Cardiac muscle cell (in vitro differentiated cells and primary cell): ENCODE data around the gene SEMA5B. TPM values are rescaled to one million over a fixed set of nuclear protein-coding genes. Genes with fewer than 3 reads are reported as not detected.

Source experiments
- DNase-seq, 2 donors: peaks; one replicate each; pipeline versions ENCODE4 v3.0.0 to v3.0.0-alpha.2; 2010 to 2017; ENCODE audit warnings: low read depth in 1 of 2, low spot score in 1 of 2
- H3K27ac ChIP-seq: fragments of 200-600 bp; sonication (generic); 2 replicates; pipeline ENCODE4 v1.5.1; 2016
- H3K27me3 ChIP-seq: fragments of 200-600 bp; sonication (generic); 2 replicates; pipeline ENCODE4 v1.6.0; 2016; ENCODE audit warnings: control low read depth
- H3K36me3 ChIP-seq: fragments of 200-600 bp; sonication (generic); 2 replicates; pipeline ENCODE4 v1.5.1; 2016; ENCODE audit warnings: control low read depth
- H3K4me1 ChIP-seq: fragments of 200-600 bp; sonication (generic); 2 replicates; pipeline ENCODE4 v1.8.1; 2017; ENCODE audit warnings: low read depth, mild to moderate bottlenecking, mixed run types
- H3K4me3 ChIP-seq: fragments of 200-600 bp; sonication (generic); 2 replicates; pipeline ENCODE4 v1.5.1; 2016; ENCODE audit warnings: mild to moderate bottlenecking
- H3K9me3 ChIP-seq: fragments of 200-600 bp; sonication (generic); 2 replicates; pipeline ENCODE4 v1.5.1; 2017; ENCODE audit warnings: low read depth, mild to moderate bottlenecking, control low read depth
- CTCF ChIP-seq: IDR thresholded peaks from 2 replicates; pipeline ENCODE4 v1.5.1; 2012; ENCODE audit warnings: low read depth, mild to moderate bottlenecking, low read length
- polyA plus RNA-seq: library from polyadenylated mRNA; unstranded; fragments of >200 nt; fragmentation: Nextera tagmentation; extraction: Ambion mirVana; gene quantifications from 2 replicates; pipeline ENCODE4 v1.2.1, GENCODE V29; 2016
- total RNA-seq: library from RNA; depleted of rRNA; stranded (reverse); fragments of >200 nt; gene quantifications from 2 replicates; pipeline ENCODE4 v1.2.3, GENCODE V29; 2016

The SEMA5B gene
- total and polyA plus RNA-seq, 2 experiments from 2014 or later = 2.3 to 4.4 TPM

DNA sequence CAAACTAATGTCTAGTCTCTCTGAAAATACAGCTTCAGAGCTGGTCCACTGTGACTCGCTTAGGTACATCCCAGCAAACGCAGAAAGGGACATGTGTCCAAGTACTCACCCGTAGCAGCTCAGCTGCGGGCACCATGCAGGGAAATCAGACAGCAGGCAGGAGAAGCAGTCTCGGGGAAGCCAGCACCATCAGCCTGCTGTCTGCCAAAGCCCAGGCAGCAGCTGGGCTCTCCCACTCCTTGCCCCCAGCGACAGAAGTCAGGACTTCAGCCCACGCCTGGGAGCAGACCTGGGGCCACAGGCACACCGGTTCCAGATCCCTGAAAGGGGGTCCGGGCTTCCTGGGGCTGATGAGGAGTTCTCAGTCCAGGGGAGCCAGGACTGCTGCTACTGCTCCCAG lies 34.9 kb downstream of the SEMA5B start:
- DNase-seq = no peak
- Histone ChIP-seq H3K27me3 (peaks cover 3% of the 10 kb centered on the region), H3K4me1 (no peaks in the 10 kb centered on the region), H3K36me3 (no peaks in the 10 kb centered on the region), H3K9me3 (no peaks in the 10 kb centered on the region), H3K4me3 (no peak overlapping the region), H3K27ac (no peak overlapping the region)
- TF ChIP-seq CTCF = no peak

DNA sequence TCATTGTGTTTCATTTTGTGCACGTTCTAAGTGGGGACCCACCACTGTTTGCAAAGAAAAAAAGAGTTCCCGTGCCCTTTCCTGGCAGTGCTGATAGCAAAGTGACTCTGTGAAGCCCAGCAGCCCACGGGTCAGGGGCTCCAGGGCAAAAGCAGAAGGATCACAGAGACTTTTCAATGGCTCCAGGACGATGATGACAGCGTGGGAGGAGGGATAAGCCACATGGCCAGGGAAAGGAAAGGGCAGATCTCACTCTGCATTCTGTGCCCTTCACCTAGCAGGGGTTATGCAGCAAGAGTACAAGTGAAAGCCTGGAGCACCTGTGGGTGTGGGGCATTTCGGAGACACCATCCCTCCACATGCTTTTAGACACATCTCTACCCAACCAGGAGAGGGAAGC lies 35.4 kb downstream of the SEMA5B start:
- no peaks in the 10 kb centered on the region for H3K9me3 ChIP-seq
- H3K27me3 ChIP-seq = peaks cover 3% of the 10 kb centered on the region
- no peaks in the 10 kb centered on the region for H3K4me1 ChIP-seq
- no peak for DNase-seq
- no peak for TF ChIP-seq CTCF
- no peak overlapping the region for H3K4me3 ChIP-seq
- H3K36me3 ChIP-seq = no peaks in the 10 kb centered on the region
- no peak overlapping the region for H3K27ac ChIP-seq

- no peaks in the 10 kb centered on the region for H3K9me3 ChIP-seq
- peaks cover 3% of the 10 kb centered on the region for H3K4me1 ChIP-seq
- DNase-seq = no peak
- no peak for TF ChIP-seq CTCF
- no peak overlapping the region for H3K4me3 ChIP-seq
- no peak overlapping the region for H3K27ac ChIP-seq
- H3K36me3 ChIP-seq = no peaks in the 10 kb centered on the region
- H3K27me3 ChIP-seq = peaks cover 3% of the 10 kb centered on the region
These were observed 36.2 kb downstream of the SEMA5B start for GRCh38 chr3:122991236-122991985.

- H3K4me1 ChIP-seq = peaks cover 3% of the 10 kb centered on the region
- TF ChIP-seq CTCF = no peak
- no peak for DNase-seq
These were observed 37.5 kb downstream of the SEMA5B start for GRCh38 chr3:122989856-122990575.

DNA sequence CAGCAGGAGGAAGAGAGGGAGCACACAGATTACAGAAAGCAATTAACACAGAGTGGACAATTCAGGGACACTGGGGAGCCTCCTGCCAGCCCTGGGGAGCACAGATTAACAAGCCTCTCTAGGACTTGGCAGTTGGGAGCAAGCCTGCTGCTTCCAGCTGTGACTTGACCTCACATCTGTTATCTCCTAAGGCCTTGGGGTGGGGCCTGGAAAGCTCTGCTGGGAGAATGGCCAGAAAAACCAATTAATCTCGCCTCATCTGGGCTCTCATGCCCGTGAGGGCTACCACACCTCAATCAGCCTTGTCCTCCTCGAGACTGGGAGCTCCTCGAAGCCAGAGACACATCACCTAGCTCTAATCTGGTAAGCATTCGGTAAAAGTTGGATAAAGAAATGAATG lies 39.1 kb downstream of the SEMA5B start:
- H3K4me1 ChIP-seq = peaks cover 3% of the 10 kb centered on the region
- no peak for TF ChIP-seq CTCF
- no peaks in the 10 kb centered on the region for H3K9me3 ChIP-seq
- H3K4me3 ChIP-seq = no peak overlapping the region
- no peaks in the 10 kb centered on the region for H3K36me3 ChIP-seq
- H3K27ac ChIP-seq = no peak overlapping the region
- DNase-seq = no peak
- peaks cover 3% of the 10 kb centered on the region for H3K27me3 ChIP-seq

More at GRCh38 chr3:122989856-122990575, 37.5 kb downstream of the SEMA5B start:
- Histone ChIP-seq H3K4me3 (no peak overlapping the region), H3K27ac (no peak overlapping the region), H3K9me3 (no peaks in the 10 kb centered on the region), H3K36me3 (no peaks in the 10 kb centered on the region), H3K27me3 (peaks cover 3% of the 10 kb centered on the region)
